GM18511 (cell line): ENCODE results near the gene TNNT2.

Experiments
- ATAC-seq: cut with Tn5 transposase; IDR thresholded peaks from one replicate; pipeline ENCODE4 v1.9.1; 2021; ENCODE audit warnings: mild to moderate bottlenecking, moderate library complexity; ENCODE audit not compliant: unreplicated experiment

The TNNT2 gene

GRCh38 chr1:201358596-201358995 lies 18.9 kb downstream of the TNNT2 start:
- no peak for ATAC-seq

- ATAC-seq: no peak
Measured at GRCh38 chr1:201357636-201358348, 19.7 kb downstream of the TNNT2 start.

GRCh38 chr1:201357211-201357610 lies 20.3 kb downstream of the TNNT2 start:
- ATAC-seq: no peak

GRCh38 chr1:201356701-201357100 lies 20.8 kb downstream of the TNNT2 start:
- no peak for ATAC-seq

- ATAC-seq: no peak
Measured at GRCh38 chr1:201356236-201356635, 21.2 kb downstream of the TNNT2 start.

GRCh38 chr1:201355471-201355870 lies 22.0 kb downstream of the TNNT2 start:
- no peak for ATAC-seq

- no peak for ATAC-seq
Measured at GRCh38 chr1:201354901-201355295, 22.6 kb downstream of the TNNT2 start.

GRCh38 chr1:201354151-201354900 lies 23.2 kb downstream of the TNNT2 start:
- ATAC-seq: no peak

GRCh38 chr1:201353186-201353940 lies 24.1 kb downstream of the TNNT2 start:
- no peak for ATAC-seq

- ATAC-seq: no peak
Measured at GRCh38 chr1:201351617-201352016, 25.9 kb downstream of the TNNT2 start.

GRCh38 chr1:201350884-201351283 lies 26.6 kb downstream of the TNNT2 start:
- no peak for ATAC-seq

- ATAC-seq: no peak
Measured at GRCh38 chr1:201350361-201350725, 27.1 kb downstream of the TNNT2 start.

GRCh38 chr1:201349092-201349491 lies 28.4 kb downstream of the TNNT2 start:
- ATAC-seq: no peak

GRCh38 chr1:201348211-201348566 lies 29.3 kb downstream of the TNNT2 start:
- ATAC-seq: peak; percentile 56

- ATAC-seq: no peak
Measured at GRCh38 chr1:201347498-201348210, 29.8 kb downstream of the TNNT2 start.

GRCh38 chr1:201346987-201347386 lies 30.5 kb downstream of the TNNT2 start:
- ATAC-seq: no peak

- no peak for ATAC-seq
Measured at GRCh38 chr1:201346337-201346939, 31.0 kb downstream of the TNNT2 start.

GRCh38 chr1:201345081-201345355 lies 32.5 kb downstream of the TNNT2 start:
- no peak for ATAC-seq

- ATAC-seq: no peak
Measured at GRCh38 chr1:201344206-201345080, 33.0 kb downstream of the TNNT2 start.

- no peak for ATAC-seq
Measured at GRCh38 chr1:201341377-201341776, 36.1 kb downstream of the TNNT2 start.
